RWPE2 (cell line): ENCODE results near the gene IGFBP7.

Source experiments
- ATAC-seq: fragments of 200-7000 bp; cut with Tn5 transposase; 3 replicates; pipeline ENCODE4 v1.9.1; 2021; ENCODE audit warnings: low read depth
- DNase-seq: peaks from one replicate; pipeline ENCODE4 v3.0.0-alpha.2; 2020; ENCODE audit warnings: low spot score
- H3K27ac ChIP-seq: fragments of 450-650 bp; 2 replicates; pipeline ENCODE4 v1.5.1; 2017; ENCODE audit warnings: mild to moderate bottlenecking; ENCODE audit not compliant: poor library complexity, severe bottlenecking
- H3K27me3 ChIP-seq: fragments of 250-450 bp; sonication (Bioruptor Pico); 2 replicates; pipeline ENCODE4 v1.5.1; 2021; ENCODE audit warnings: mild to moderate bottlenecking, moderate library complexity; ENCODE audit not compliant: insufficient read depth, poor library complexity, severe bottlenecking
- H3K36me3 ChIP-seq: fragments of 250-450 bp; sonication (Bioruptor Pico); 2 replicates; pipeline ENCODE4 v1.5.1; 2020; ENCODE audit warnings: low read depth, mild to moderate bottlenecking, moderate library complexity
- H3K4me1 ChIP-seq: fragments of 250-450 bp; sonication (Bioruptor Pico); 2 replicates; pipeline ENCODE4 v1.5.1; 2021; ENCODE audit warnings: mild to moderate bottlenecking, moderate library complexity; ENCODE audit not compliant: insufficient read depth, poor library complexity, severe bottlenecking
- H3K4me3 ChIP-seq: fragments of 250-450 bp; sonication (Bioruptor Pico); 2 replicates; pipeline ENCODE4 v1.5.1; 2021; ENCODE audit warnings: mild to moderate bottlenecking, moderate library complexity; ENCODE audit not compliant: severe bottlenecking
- H3K9me3 ChIP-seq: fragments of 250-450 bp; sonication (Bioruptor Pico); 2 replicates; pipeline ENCODE4 v1.5.1; 2021; ENCODE audit warnings: mild to moderate bottlenecking, moderate library complexity; ENCODE audit not compliant: severe bottlenecking
- CTCF ChIP-seq: fragments of 450-650 bp; IDR thresholded peaks from one replicate; pipeline ENCODE4 v1.5.1; 2017; ENCODE audit warnings: mild to moderate bottlenecking, moderate library complexity; ENCODE audit not compliant: poor library complexity, severe bottlenecking

Gene IGFBP7

GRCh38 chr4:57039345-57039744 lies 70.8 kb downstream of the IGFBP7 start:
- H3K36me3 ChIP-seq: peaks cover 78% of the 10 kb centered on the region

DNA sequence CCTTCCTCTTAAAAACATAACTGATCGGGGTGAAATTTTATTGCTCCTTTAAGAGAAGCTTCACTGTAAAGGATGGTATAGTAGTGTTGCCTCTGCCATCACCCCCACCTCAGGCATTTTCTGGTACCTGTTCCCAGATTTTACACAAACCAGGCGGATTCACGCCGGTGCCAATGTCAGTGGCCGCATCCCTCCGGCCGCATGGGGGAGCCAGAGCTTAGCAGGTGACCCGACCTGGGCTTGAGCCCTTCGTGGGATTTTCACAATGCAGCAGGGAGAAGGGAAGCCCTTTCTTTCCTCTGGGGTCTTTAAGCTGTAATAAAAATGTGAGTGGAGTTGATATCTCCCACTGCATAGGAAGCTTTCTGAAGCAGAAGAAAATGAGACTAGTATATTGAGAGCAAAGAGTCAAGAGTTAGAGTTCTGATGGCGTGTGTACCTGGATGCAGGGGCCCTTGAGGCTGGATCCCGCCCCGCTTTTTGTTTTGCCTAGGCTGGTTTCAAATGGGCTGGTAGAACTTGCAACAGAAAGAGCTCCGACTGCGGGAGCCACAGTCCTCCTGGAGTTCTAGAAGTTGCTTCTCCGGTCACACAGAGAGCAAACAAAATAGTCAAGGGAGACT lies 72.1 kb downstream of the IGFBP7 start:
- Histone ChIP-seq H3K27me3 (no peaks in the 10 kb centered on the region), H3K4me3 (no peak overlapping the region), H3K9me3 (no peaks in the 10 kb centered on the region), H3K4me1 (no peaks in the 10 kb centered on the region), H3K27ac (no peak overlapping the region), H3K36me3 (peaks cover 87% of the 10 kb centered on the region)
- peak; percentile 90 for TF ChIP-seq CTCF
- ATAC-seq (peak; percentile 77), DNase-seq (no peak)

More at GRCh38 chr4:57039345-57039744, 70.8 kb downstream of the IGFBP7 start:
- Histone ChIP-seq H3K27ac (peak overlapping the region; percentile 13), H3K4me1 (no peaks in the 10 kb centered on the region), H3K4me3 (no peak overlapping the region), H3K9me3 (no peaks in the 10 kb centered on the region), H3K27me3 (no peaks in the 10 kb centered on the region)
- no peak for TF ChIP-seq CTCF
- DNase-seq (no peak), ATAC-seq (no peak)

DNA sequence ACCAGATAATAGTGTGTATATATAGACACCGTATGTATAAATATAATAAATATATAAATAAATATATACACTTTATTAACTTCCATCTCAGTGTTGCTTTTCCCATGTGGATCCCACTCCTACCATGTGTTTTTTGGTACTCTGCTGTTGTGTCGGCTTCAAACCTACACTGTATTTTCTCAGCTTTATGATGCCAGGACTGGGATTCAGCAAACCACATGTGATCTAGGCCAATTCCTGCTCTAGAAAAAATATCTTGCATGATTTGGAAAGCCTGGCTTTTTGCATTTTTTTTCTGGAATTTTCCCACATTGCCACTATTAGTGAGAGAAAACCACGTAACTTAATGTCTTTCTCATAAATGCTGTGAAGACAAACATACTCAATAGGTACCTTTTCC lies 75.7 kb downstream of the IGFBP7 start:
- no peak for ATAC-seq
- DNase-seq: no peak
- H3K36me3 ChIP-seq: peaks cover 93% of the 10 kb centered on the region

DNA sequence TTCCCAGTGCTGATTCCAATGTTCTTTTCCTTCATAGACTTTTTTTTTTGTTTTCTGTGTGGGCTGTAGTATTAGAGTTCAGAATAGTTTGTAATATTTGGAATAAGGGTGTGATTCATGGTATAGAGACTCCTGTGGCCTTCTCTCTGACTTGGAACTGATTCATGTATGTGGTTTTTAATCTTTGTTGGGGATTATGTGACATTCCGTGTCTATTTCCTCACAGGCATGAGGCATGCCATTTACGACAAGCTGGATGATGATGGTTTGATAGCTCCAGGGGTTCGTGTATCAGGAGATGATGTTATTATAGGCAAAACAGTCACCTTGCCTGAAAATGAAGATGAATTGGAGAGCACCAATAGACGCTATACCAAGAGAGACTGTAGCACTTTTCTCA lies 87.1 kb downstream of the IGFBP7 start:
- peaks cover 93% of the 10 kb centered on the region for H3K36me3 ChIP-seq

More for the DNA sequence above, 75.7 kb downstream of the IGFBP7 start:
- no peak overlapping the region for H3K4me3 ChIP-seq
- TF ChIP-seq CTCF: no peak
- no peaks in the 10 kb centered on the region for H3K27me3 ChIP-seq
- no peaks in the 10 kb centered on the region for H3K9me3 ChIP-seq
- no peaks in the 10 kb centered on the region for H3K4me1 ChIP-seq
- no peak overlapping the region for H3K27ac ChIP-seq

More for the DNA sequence above, 87.1 kb downstream of the IGFBP7 start:
- TF ChIP-seq CTCF: no peak
- Histone ChIP-seq H3K27me3 (no peaks in the 10 kb centered on the region), H3K9me3 (no peaks in the 10 kb centered on the region), H3K4me3 (no peak overlapping the region), H3K27ac (peak overlapping the region; percentile 26), H3K4me1 (peaks cover 24% of the 10 kb centered on the region)
- DNase-seq (no peak), ATAC-seq (peak; percentile 67)
